Endothelial cell of umbilical vein (primary cell): ENCODE measurements around the gene MICAL3. TPM values are rescaled to one million over a fixed set of nuclear protein-coding genes. Genes with fewer than 3 reads are reported as not detected.

Experiments
- BruUV-seq: library from RNA; stranded (reverse); fragments of 400-500 nt; replicated peaks from 2 replicates; lab custom pipeline; 2021; lab: Mats Ljungman, UMichigan
- CTCF ChIA-PET: fragments of 300-600, 350-600 bp; sonication (Branson Sonifier 250); formaldehyde crosslinking; loops from one replicate; lab custom pipeline; 2021; ENCODE audit warnings: antibody characterized with exemption, inconsistent platforms; lab: Charles Lee
- POLR2A ChIA-PET: fragments of 300-600, 350-600 bp; sonication (Branson Sonifier 250); formaldehyde crosslinking; loops from one replicate; lab custom pipeline; 2021; ENCODE audit warnings: antibody characterized with exemption, inconsistent platforms; lab: Charles Lee
- DNase-seq: peaks from one replicate; pipeline ENCODE4 v3.0.0-alpha.2; 2011; ENCODE audit warnings: low read depth, low spot score
- FAIRE-seq: peaks from 2 replicates; lab custom pipeline; 2011; peaks lifted over from hg19 to GRCh38; lab: Jason Lieb, UNC
- H2AFZ ChIP-seq: 2 replicates; pipeline ENCODE4 v1.6.0; 2012; ENCODE audit warnings: low read depth, low read length, control low read depth, inconsistent platforms
- H3K27ac ChIP-seq: 2 replicates; pipeline ENCODE4 v1.5.1; 2011; ENCODE audit warnings: low read depth, mild to moderate bottlenecking, control low read depth, low read length, moderate library complexity; ENCODE audit not compliant: insufficient read depth
- H3K27me3 ChIP-seq, 2 experiments: 2 replicates each; pipeline versions ENCODE4 v1.6.0 to v1.6.1; 2011; ENCODE audit warnings: low read length in 2 of 2, mixed read lengths in 1 of 2; ENCODE audit not compliant: control insufficient read depth in 2 of 2, insufficient read depth in 2 of 2
- H3K36me3 ChIP-seq, 2 experiments: 2 replicates in 1 of 2; 3 replicates in 1 of 2; pipeline ENCODE4 v1.5.1; 2011; ENCODE audit warnings: low read length in 2 of 2, mild to moderate bottlenecking in 1 of 2, moderate library complexity in 1 of 2; ENCODE audit not compliant: control insufficient read depth in 2 of 2, insufficient read depth in 2 of 2; ENCODE audit errors: extremely low read depth in 1 of 2
- H3K4me1 ChIP-seq: 3 replicates; pipeline ENCODE4 v1.5.1; 2011; ENCODE audit warnings: mild to moderate bottlenecking, low read length; ENCODE audit not compliant: control insufficient read depth, insufficient read depth; ENCODE audit errors: extremely low read depth
- H3K4me2 ChIP-seq: 2 replicates; pipeline ENCODE4 v1.6.1; 2011; ENCODE audit warnings: low read length, control low read depth, mixed read lengths; ENCODE audit not compliant: insufficient read depth
- H3K4me3 ChIP-seq, 3 experiments: fragments of 200-600 bp in 1 of 3; sonication (generic), shearing (Covaris generic) in 1 of 3; replicated peaks in 1 of 3; 2 replicates each; pipeline ENCODE4 v1.5.1; 2011 to 2016; ENCODE audit warnings: control low read depth in 3 of 3, low read length in 3 of 3, mild to moderate bottlenecking in 2 of 3, inconsistent platforms in 1 of 3, low read depth in 1 of 3, moderate library complexity in 1 of 3; ENCODE audit not compliant: insufficient read depth in 1 of 3
- H3K79me2 ChIP-seq: 2 replicates; pipeline ENCODE4 v1.6.0; 2012; ENCODE audit warnings: low read length, inconsistent platforms; ENCODE audit not compliant: control insufficient read depth, insufficient read depth
- H3K9ac ChIP-seq: replicated peaks from 2 replicates; pipeline ENCODE3; 2011; ENCODE audit warnings: low read length, control low read depth; ENCODE audit not compliant: insufficient read depth; ENCODE audit errors: extremely low read depth
- H3K9me1 ChIP-seq: replicated peaks from 3 replicates; pipeline ENCODE4 v1.6.0; 2011; ENCODE audit warnings: mild to moderate bottlenecking, low read length; ENCODE audit not compliant: control insufficient read depth, insufficient read depth; ENCODE audit errors: extremely low read depth
- H3K9me3 ChIP-seq: replicated peaks from 2 replicates; pipeline ENCODE4 v1.5.1; 2012; ENCODE audit warnings: low read length, inconsistent platforms; ENCODE audit not compliant: control insufficient read depth, insufficient read depth
- H4K20me1 ChIP-seq: replicated peaks from 2 replicates; pipeline ENCODE3; 2011; ENCODE audit warnings: mild to moderate bottlenecking, low read length; ENCODE audit not compliant: control insufficient read depth, insufficient read depth; ENCODE audit errors: extremely low read depth
- CTCF ChIP-seq, 2 donors: IDR thresholded peaks; 1 replicate in 1 of 2; 2 replicates in 1 of 2; pipeline ENCODE4 v1.5.1; 2011; ENCODE audit warnings: low read length in 2 of 2, mild to moderate bottlenecking in 2 of 2, moderate library complexity in 2 of 2, control low read depth in 1 of 2, inconsistent platforms in 1 of 2, low read depth in 1 of 2; ENCODE audit not compliant: insufficient read depth in 1 of 2; ENCODE audit errors: extremely low read depth in 1 of 2
- dilution Hi-C: fragments of 300-500 bp; cut with MboI; formaldehyde crosslinking; loops from one replicate; pipeline ENCODE4 v1.15.0; 2019; ENCODE audit warnings: low sequenced_read_pairs; ENCODE audit not compliant: extremely low pct_ligation_motif_present
- intact Hi-C: fragments of 100-400 bp; cut with micrococcal nuclease; formaldehyde crosslinking; loops from one replicate; pipeline ENCODE4 v1.10.0; 2022
- polyA plus RNA-seq, 4 experiments: library from polyadenylated mRNA; depleted of rRNA in 3 of 4; stranded (reverse) in 3 of 4; unstranded in 1 of 4; fragments of >200 nt; gene quantifications; 2 replicates each; pipeline versions ENCODE4 v1.2.1 to v1.2.3, GENCODE V29; 2011 to 2012; ENCODE audit warnings: missing spikeins in 1 of 4
- total RNA-seq: library from RNA; stranded (reverse); gene quantifications from 2 replicates; pipeline ENCODE4 v1.2.3, GENCODE V29; 2021

The MICAL3 gene
- total and polyA plus RNA-seq, 2 donors (not counting 3 experiments of a cell fraction or from before 2014, with no cell fraction given), result 14.5 to 63.7 TPM

- BruUV-seq, result no TSS peak
- POLR2A ChIA-PET, result no interaction called here
- DNase-seq, result peak; percentile 38
Observed at GRCh38 chr22:18000441-18001039, 23.8 kb downstream of the MICAL3 start.

More at GRCh38 chr22:18000441-18001039, 23.8 kb downstream of the MICAL3 start:
- Histone ChIP-seq H3K9ac (peak overlapping the region; percentile 67), H4K20me1 (no peaks in the 10 kb centered on the region), H3K9me3 (no peaks in the 10 kb centered on the region), H3K9me1 (no peaks in the 10 kb centered on the region), H3K27me3 (no peaks in the 10 kb centered on the region), H3K4me1 (peaks cover 5% of the 10 kb centered on the region), H3K4me2 (peak overlapping the region; percentile 55), H2AFZ (peak overlapping the region; percentile 68), H3K27ac (peak overlapping the region; percentile 64), H3K4me3 (peak overlapping the region; percentile 45 to 86 (median 82)), H3K79me2 (peaks cover 48% of the 10 kb centered on the region), H3K36me3 (no peaks in the 10 kb centered on the region)
- CTCF ChIA-PET, result interaction anchor here (0.7 to 2.6 kb wide), 11 partner anchors 12 to 128 kb away, joined by 3 to 12 read pairs (median 3); partner anchors contain the start of gene MICAL3
- intact Hi-C loops (loop anchor here (1.0 kb wide), 2 partner anchors 76 to 89 kb away; no protein-coding TSS in a partner anchor), dilution Hi-C loops (no loop called here)
- TF ChIP-seq CTCF (IDR thresholded peaks at IDR 0.05; ENCODE audit: extremely low read depth in 1 of 2, insufficient read depth in 1 of 2, low read depth in 1 of 2, low read length in 2 of 2), result no peak
- peak; percentile 18 for FAIRE-seq
